ENCODE data around the gene SCFD2. TPM values are rescaled to one million over a fixed set of nuclear protein-coding genes. Genes with fewer than 3 reads are reported as not detected.
"Not testable (repeated sequence)": the region's sequence is repeated elsewhere in the genome, so short reads cannot be mapped to it uniquely, and the experiment has no call there.

SCFD2 gene
- total and polyA plus RNA-seq, 5 donors from 2014 or later: 15.0 to 23.9 (median 16.3) TPM

DNA sequence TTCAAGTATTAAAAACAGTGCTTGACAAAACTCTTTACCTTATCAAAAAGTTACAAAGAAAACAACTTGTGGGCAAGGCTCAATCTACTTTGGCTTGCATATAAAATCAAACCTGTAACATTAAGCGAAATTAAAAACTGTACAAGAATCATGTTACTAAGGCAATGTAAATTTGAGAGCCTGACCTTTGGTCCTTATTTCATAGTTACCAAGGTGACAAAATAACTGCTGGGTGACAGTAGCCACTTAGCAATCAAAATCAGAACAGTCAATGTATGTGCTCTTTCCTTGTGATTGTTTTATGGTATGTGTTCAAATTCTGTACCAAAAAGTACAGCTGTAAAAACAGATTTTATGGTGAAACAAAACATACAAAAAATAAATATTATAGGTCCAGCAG, 299.7 kb downstream of the SCFD2 start:
- Mint-ChIP-seq H3K27ac (no peak overlapping the region), H3K36me3 (peaks cover 15% of the 10 kb centered on the region), H3K4me1 (peaks cover 0 to 5% (median 0%) of the 10 kb centered on the region in 4 donors), H3K9me3 (peaks cover 0 to 14% (median 4%) of the 10 kb centered on the region in 7 donors), H3K27me3 (no peaks in the 10 kb centered on the region), H3K4me3 (no peak overlapping the region)
- Histone ChIP-seq H3K4me3 (ENCODE audit: low read depth, low read length) (no peak overlapping the region), H3K4me1 (ENCODE audit: control insufficient read depth, insufficient read depth, low read length, poor library complexity, severe bottlenecking) (no peaks in the 10 kb centered on the region), H3K36me3 (ENCODE audit: control insufficient read depth, insufficient read depth, low read length) (no peaks in the 10 kb centered on the region), H3K27me3 (ENCODE audit: control insufficient read depth, insufficient read depth, low read length) (no peaks in the 10 kb centered on the region), H3K27ac (ENCODE audit: insufficient read depth, low read length, poor library complexity, severe bottlenecking) (no peak overlapping the region), H3K9me3 (ENCODE audit: control insufficient read depth in 2 of 2, low read length in 2 of 2) (peaks cover 3 to 11% of the 10 kb centered on the region in 2 experiments)
- ATAC-seq (ENCODE audit: low read depth in 2 of 2) (no peak), DNase-seq (no peak)

GRCh38 chr4:53064609-53065008, 301.3 kb downstream of the SCFD2 start:
- no peak for ATAC-seq (ENCODE audit: low read depth in 2 of 2)
- H3K27me3 ChIP-seq (ENCODE audit: control insufficient read depth, insufficient read depth, low read length): no peaks in the 10 kb centered on the region
- DNase-seq: no peak
- no peaks in the 10 kb centered on the region for H3K4me1 ChIP-seq (ENCODE audit: control insufficient read depth, insufficient read depth, low read length, poor library complexity, severe bottlenecking)
- peaks cover 3 to 11% of the 10 kb centered on the region in 2 experiments for H3K9me3 ChIP-seq (ENCODE audit: control insufficient read depth in 2 of 2, low read length in 2 of 2)
- Mint-ChIP-seq H3K27me3 (no peaks in the 10 kb centered on the region), H3K4me1 (peaks cover 0 to 3% (median 0%) of the 10 kb centered on the region in 4 donors), H3K36me3 (peaks cover 12% of the 10 kb centered on the region), H3K9me3 (peaks cover 0 to 14% (median 3%) of the 10 kb centered on the region in 7 donors), H3K27ac (no peak overlapping the region), H3K4me3 (no peak overlapping the region)
- no peak overlapping the region for H3K4me3 ChIP-seq (ENCODE audit: low read depth, low read length)
- H3K36me3 ChIP-seq (ENCODE audit: control insufficient read depth, insufficient read depth, low read length): no peaks in the 10 kb centered on the region
- H3K27ac ChIP-seq (ENCODE audit: insufficient read depth, low read length, poor library complexity, severe bottlenecking): no peak overlapping the region

GRCh38 chr4:53061091-53061850, 304.6 kb downstream of the SCFD2 start:
- no peaks in the 10 kb centered on the region for H3K36me3 ChIP-seq (ENCODE audit: control insufficient read depth, insufficient read depth, low read length)
- Mint-ChIP-seq H3K27me3 (no peaks in the 10 kb centered on the region), H3K9me3 (peaks cover 0 to 5% (median 1%) of the 10 kb centered on the region in 7 donors), H3K4me3 (no peak overlapping the region), H3K27ac (no peak overlapping the region), H3K4me1 (peaks cover 0 to 5% (median 0%) of the 10 kb centered on the region in 4 donors), H3K36me3 (peaks cover 3% of the 10 kb centered on the region)
- no peaks in the 10 kb centered on the region for H3K9me3 ChIP-seq (ENCODE audit: control insufficient read depth in 2 of 2, low read length in 2 of 2)
- H3K27me3 ChIP-seq (ENCODE audit: control insufficient read depth, insufficient read depth, low read length): no peaks in the 10 kb centered on the region
- ATAC-seq (ENCODE audit: low read depth in 2 of 2) (no peak), DNase-seq (no peak)
- no peaks in the 10 kb centered on the region for H3K4me1 ChIP-seq (ENCODE audit: control insufficient read depth, insufficient read depth, low read length, poor library complexity, severe bottlenecking)
- no peak overlapping the region for H3K27ac ChIP-seq (ENCODE audit: insufficient read depth, low read length, poor library complexity, severe bottlenecking)
- H3K4me3 ChIP-seq (ENCODE audit: low read depth, low read length): no peak overlapping the region

DNA sequence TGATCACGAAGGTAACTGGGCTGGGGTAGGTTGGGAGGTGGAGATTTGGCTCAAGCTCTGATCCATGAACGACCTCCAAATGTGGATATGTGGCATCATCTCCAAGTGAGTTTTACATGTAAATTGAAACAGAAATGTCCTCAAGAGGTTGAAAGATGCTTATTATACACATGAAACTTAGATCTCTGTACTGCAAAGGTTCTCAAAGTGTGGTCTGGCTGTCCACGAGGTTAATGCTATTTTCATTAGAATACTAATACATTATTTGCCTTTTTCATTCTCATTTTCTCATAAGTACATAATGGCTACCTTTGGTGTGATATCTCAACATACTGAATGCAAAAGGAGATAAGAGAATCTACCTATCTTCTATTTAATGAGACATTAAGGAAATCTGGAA, 305.6 kb downstream of the SCFD2 start:
- Mint-ChIP-seq H3K36me3 (peaks cover 3% of the 10 kb centered on the region), H3K27ac (no peak overlapping the region), H3K4me1 (peaks cover 0 to 5% (median 0%) of the 10 kb centered on the region in 4 donors), H3K4me3 (no peak overlapping the region), H3K9me3 (peaks cover 0 to 5% (median 1%) of the 10 kb centered on the region in 7 donors), H3K27me3 (no peaks in the 10 kb centered on the region)
- H3K27me3 ChIP-seq (ENCODE audit: control insufficient read depth, insufficient read depth, low read length): no peaks in the 10 kb centered on the region
- H3K27ac ChIP-seq (ENCODE audit: insufficient read depth, low read length, poor library complexity, severe bottlenecking): no peak overlapping the region
- no peaks in the 10 kb centered on the region for H3K36me3 ChIP-seq (ENCODE audit: control insufficient read depth, insufficient read depth, low read length)
- DNase-seq: no peak
- no peaks in the 10 kb centered on the region for H3K9me3 ChIP-seq (ENCODE audit: control insufficient read depth in 2 of 2, low read length in 2 of 2)
- H3K4me3 ChIP-seq (ENCODE audit: low read depth, low read length): no peak overlapping the region
- no peaks in the 10 kb centered on the region for H3K4me1 ChIP-seq (ENCODE audit: control insufficient read depth, insufficient read depth, low read length, poor library complexity, severe bottlenecking)
- no peak for ATAC-seq (ENCODE audit: low read depth in 2 of 2)

DNA sequence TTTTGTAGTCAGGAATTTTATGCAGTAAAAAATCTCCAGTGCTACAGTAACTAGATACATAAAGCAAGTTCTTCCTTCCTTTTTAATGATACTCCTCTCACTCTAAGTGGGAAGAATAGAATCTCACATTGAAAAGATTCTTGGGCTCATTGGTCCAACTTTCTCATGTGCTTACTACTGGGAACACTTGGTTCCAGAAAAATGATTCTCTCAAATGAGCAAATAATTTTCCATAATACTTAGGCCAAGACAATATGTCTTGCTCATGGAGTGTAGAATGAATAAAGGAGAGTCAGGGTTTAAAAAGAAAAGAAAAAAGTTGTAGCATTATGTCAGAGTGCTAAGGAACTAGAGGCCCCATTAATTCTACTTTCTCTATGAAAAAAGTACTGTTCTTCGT, 306.0 kb downstream of the SCFD2 start:
- H3K9me3 ChIP-seq (ENCODE audit: control insufficient read depth in 2 of 2, low read length in 2 of 2): no peaks in the 10 kb centered on the region
- Mint-ChIP-seq H3K9me3 (peaks cover 0 to 5% (median 1%) of the 10 kb centered on the region in 7 donors), H3K36me3 (peaks cover 3% of the 10 kb centered on the region), H3K27ac (no peak overlapping the region), H3K4me3 (no peak overlapping the region), H3K27me3 (no peaks in the 10 kb centered on the region), H3K4me1 (peaks cover 0 to 5% (median 0%) of the 10 kb centered on the region in 4 donors)
- no peaks in the 10 kb centered on the region for H3K4me1 ChIP-seq (ENCODE audit: control insufficient read depth, insufficient read depth, low read length, poor library complexity, severe bottlenecking)
- H3K27me3 ChIP-seq (ENCODE audit: control insufficient read depth, insufficient read depth, low read length): no peaks in the 10 kb centered on the region
- no peak overlapping the region for H3K27ac ChIP-seq (ENCODE audit: insufficient read depth, low read length, poor library complexity, severe bottlenecking)
- no peak for DNase-seq
- no peak overlapping the region for H3K4me3 ChIP-seq (ENCODE audit: low read depth, low read length)
- no peak for ATAC-seq (ENCODE audit: low read depth in 2 of 2)
- H3K36me3 ChIP-seq (ENCODE audit: control insufficient read depth, insufficient read depth, low read length): no peaks in the 10 kb centered on the region

DNA sequence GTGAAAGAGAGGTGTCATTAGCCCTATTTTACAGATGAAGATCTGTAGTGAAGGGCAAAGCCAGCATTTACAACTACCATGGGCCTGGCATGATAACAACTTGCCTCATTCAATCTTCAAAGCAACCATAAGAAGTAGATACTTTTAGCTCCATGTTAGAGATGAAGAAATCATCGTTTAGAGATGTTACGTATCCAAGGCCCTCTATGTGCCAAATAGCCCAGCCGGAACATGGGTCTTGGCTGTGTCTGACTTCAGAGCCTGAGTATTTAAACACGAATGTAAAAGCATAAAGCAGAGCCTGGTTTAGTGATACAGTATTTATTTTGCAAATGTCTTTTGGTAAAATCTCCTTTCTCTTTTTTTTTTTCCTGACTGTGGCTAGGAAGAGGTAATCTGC, 306.6 kb downstream of the SCFD2 start:
- no peak overlapping the region for H3K4me3 Mint-ChIP-seq
- Histone ChIP-seq H3K9me3 (ENCODE audit: control insufficient read depth in 2 of 2, low read length in 2 of 2) (no peaks in the 10 kb centered on the region), H3K36me3 (ENCODE audit: control insufficient read depth, insufficient read depth, low read length) (no peaks in the 10 kb centered on the region), H3K4me3 (ENCODE audit: low read depth, low read length) (no peak overlapping the region), H3K27ac (ENCODE audit: insufficient read depth, low read length, poor library complexity, severe bottlenecking) (no peak overlapping the region), H3K4me1 (ENCODE audit: control insufficient read depth, insufficient read depth, low read length, poor library complexity, severe bottlenecking) (no peaks in the 10 kb centered on the region), H3K27me3 (ENCODE audit: control insufficient read depth, insufficient read depth, low read length) (no peaks in the 10 kb centered on the region)
- peaks cover 0 to 5% (median 0%) of the 10 kb centered on the region in 4 donors for H3K4me1 Mint-ChIP-seq
- H3K27ac Mint-ChIP-seq: no peak overlapping the region
- no peak for ATAC-seq (ENCODE audit: low read depth in 2 of 2)
- no peak for DNase-seq
- no peaks in the 10 kb centered on the region for H3K27me3 Mint-ChIP-seq
- peaks cover 3% of the 10 kb centered on the region for H3K36me3 Mint-ChIP-seq
- peaks cover 0 to 5% (median 1%) of the 10 kb centered on the region in 7 donors for H3K9me3 Mint-ChIP-seq

- no peaks in the 10 kb centered on the region for H3K9me3 ChIP-seq (ENCODE audit: control insufficient read depth in 2 of 2, low read length in 2 of 2)
- peaks cover 7% of the 10 kb centered on the region for H3K36me3 Mint-ChIP-seq
- H3K36me3 ChIP-seq (ENCODE audit: control insufficient read depth, insufficient read depth, low read length): no peaks in the 10 kb centered on the region
- DNase-seq (no peak), ATAC-seq (ENCODE audit: low read depth in 2 of 2) (no peak)
- H3K27me3 ChIP-seq (ENCODE audit: control insufficient read depth, insufficient read depth, low read length): no peaks in the 10 kb centered on the region
- H3K4me3 ChIP-seq (ENCODE audit: low read depth, low read length): no peak overlapping the region
- H3K27ac ChIP-seq (ENCODE audit: insufficient read depth, low read length, poor library complexity, severe bottlenecking): no peak overlapping the region
- no peaks in the 10 kb centered on the region for H3K27me3 Mint-ChIP-seq
- H3K4me3 Mint-ChIP-seq: no peak overlapping the region
- H3K9me3 Mint-ChIP-seq: peaks cover 0 to 5% (median 1%) of the 10 kb centered on the region in 7 donors
- H3K4me1 ChIP-seq (ENCODE audit: control insufficient read depth, insufficient read depth, low read length, poor library complexity, severe bottlenecking): no peaks in the 10 kb centered on the region
- no peak overlapping the region for H3K27ac Mint-ChIP-seq
- H3K4me1 Mint-ChIP-seq: peaks cover 0 to 4% (median 0%) of the 10 kb centered on the region in 4 donors
These were observed 308.2 kb downstream of the SCFD2 start for GRCh38 chr4:53057679-53058078.

- not testable (repeated sequence) for H3K4me1 ChIP-seq (ENCODE audit: control insufficient read depth, insufficient read depth, low read length, poor library complexity, severe bottlenecking); H3K9me3 Mint-ChIP-seq; H3K9me3 ChIP-seq (ENCODE audit: control insufficient read depth in 2 of 2, low read length in 2 of 2); H3K4me3 ChIP-seq (ENCODE audit: low read depth, low read length); H3K27me3 Mint-ChIP-seq; H3K4me3 Mint-ChIP-seq; ATAC-seq (ENCODE audit: low read depth in 2 of 2); DNase-seq; H3K27ac Mint-ChIP-seq; H3K27me3 ChIP-seq (ENCODE audit: control insufficient read depth, insufficient read depth, low read length); H3K27ac ChIP-seq (ENCODE audit: insufficient read depth, low read length, poor library complexity, severe bottlenecking); H3K36me3 ChIP-seq (ENCODE audit: control insufficient read depth, insufficient read depth, low read length); H3K4me1 Mint-ChIP-seq
- peaks cover 11% of the 10 kb centered on the region for H3K36me3 Mint-ChIP-seq
These were observed 308.8 kb downstream of the SCFD2 start for GRCh38 chr4:53057108-53057507.

Data from CD4-positive, CD25-positive, alpha-beta regulatory T cell (primary cell).